Heart left ventricle (tissue), 16 donors: ENCODE data around the gene GGA2. TPM values are rescaled to one million over a fixed set of nuclear protein-coding genes. Genes with fewer than 3 reads are reported as not detected.

Experiments
- ATAC-seq, 4 donors: fragments of 200-7000 bp; cut with Tn5 transposase; one replicate each; pipeline ENCODE4 v1.9.1; 2020 to 2022; ENCODE audit warnings: moderate library complexity in 4 of 4, mild to moderate bottlenecking in 3 of 4, moderate number of reproducible peaks in 1 of 4
- DNase-seq, 5 donors: peaks; one replicate each; pipeline ENCODE4 v3.0.0-alpha.2; 2020
- H3K27ac ChIP-seq, 12 donors: fragments of 200-600 bp; sonication (generic) in 4 of 12; one replicate each; pipeline versions ENCODE4 v1.5.0 to v1.8.0; 2016 to 2022; ENCODE audit warnings: mild to moderate bottlenecking in 2 of 12
- H3K27me3 ChIP-seq, 9 donors: fragments of 200-600 bp; sonication (generic) in 2 of 9; one replicate each; pipeline versions ENCODE4 v1.5.1 to v1.8.0; 2016 to 2022; ENCODE audit warnings: mild to moderate bottlenecking in 3 of 9
- H3K36me3 ChIP-seq, 9 donors: fragments of 200-600 bp; sonication (generic) in 2 of 9; one replicate each; pipeline versions ENCODE4 v1.5.0 to v1.8.0; 2018 to 2022; ENCODE audit warnings: mild to moderate bottlenecking in 2 of 9
- H3K4me1 ChIP-seq, 12 donors: fragments of 200-600 bp; sonication (generic) in 4 of 12; one replicate each; pipeline versions ENCODE4 v1.5.0 to v1.8.0; 2016 to 2022; ENCODE audit warnings: mild to moderate bottlenecking in 3 of 12
- H3K4me3 ChIP-seq, 12 donors: fragments of 200-600 bp; sonication (generic) in 4 of 12; one replicate each; pipeline versions ENCODE4 v1.5.0 to v1.8.0; 2017 to 2022; ENCODE audit warnings: mild to moderate bottlenecking in 9 of 12, moderate library complexity in 4 of 12
- H3K9me3 ChIP-seq, 12 donors: fragments of 200-600 bp; sonication (generic) in 4 of 12; one replicate each; pipeline versions ENCODE4 v1.5.0 to v1.8.0; 2016 to 2022; ENCODE audit warnings: mild to moderate bottlenecking in 1 of 12
- CTCF ChIP-seq, 12 donors: fragments of 200-600 bp; sonication (generic) in 4 of 12; IDR thresholded peaks; one replicate each; pipeline versions ENCODE4 v1.5.0 to v1.8.0; 2018 to 2022; ENCODE audit warnings: antibody characterized with exemption in 12 of 12, mild to moderate bottlenecking in 5 of 12
- POLR2A ChIP-seq, 2 donors: fragments of 450-650 bp; IDR thresholded peaks; one replicate each; pipeline ENCODE4 v1.6.1; 2017; ENCODE audit warnings: antibody characterized with exemption in 2 of 2, mild to moderate bottlenecking in 2 of 2, moderate library complexity in 2 of 2
- WGBS, 4 donors: extraction: QIAGEN DNeasy Blood & Tissue Kit in 2 of 4; methylation state at CpG; one replicate each; pipeline versions ENCODE4 v1.1.5 to v1.1.7; 2013 to 2018; 5-methylcytosine and 5-hydroxymethylcytosine counted together
- intact Hi-C, 10 donors: fragments of 100-400 bp; cut with DNase I; formaldehyde crosslinking; loops; one replicate each; pipeline versions ENCODE4 v1.11.1 to v1.14.2; 2022
- polyA plus RNA-seq, 2 donors: library from polyadenylated mRNA; stranded (reverse); fragments of 200-250 nt; gene quantifications; one replicate each; pipeline ENCODE4 v1.2.3, GENCODE V29; 2013
- total RNA-seq, 9 donors: library from RNA; depleted of rRNA in 2 of 9; stranded (reverse); fragments of >200 nt in 2 of 9; fragmentation: NEBNext Ultra II Directional in 3 of 9; extraction: Animal tissue kit (Norgen Biotek cat#: 25700) in 3 of 9; gene quantifications; one replicate each; pipeline versions ENCODE4 v1.1.0 to v1.2.4, GENCODE V29; 2016 to 2023
- donor health status: ischemic (EF 13 %, LVEDD 7.1; RV severe dilation, severe dysfunction).
- donor health status: healthy with polysubstance abuse.
- donor health status: DM: no; HTN: yes; CAD: no.
- donor health status: DM: no; HTN: no; CAD: no.
- donor health status: ischemic (EF 25% LVEDD 6.9; RV normal size, moderate dysfunction).
- donor health status: ischemic (EF 25% LVEDD 5.7; RV mildly dilated, moderate dysfunction).
- donor health status: healthy.
- donor health status: DM: yes; HTN: yes; CAD: no.
- donor health status: ischemic (EF 35%, LVEDD 5.7; RV mildly dilated, moderate dysfunction).
- donor health status: nonischemic (EF 11% LVEDD 7.7; RV severe dilation, severe dysfunction).
- donor health status: DM: yes; HTN: yes; CAD: no.
- donor health status: PGD.
- donor health status: ischemic (EF 29% LVEDD 5.4; RV normal size, mild dysfunction).
- donor health status: nonischemic (EF 23%, LVEDD 6.1; RV moderate dilation, normal function).

Gene GGA2
- total and polyA plus RNA-seq, 11 donors, result 17.9 to 73.8 (median 46.6) TPM

DNA sequence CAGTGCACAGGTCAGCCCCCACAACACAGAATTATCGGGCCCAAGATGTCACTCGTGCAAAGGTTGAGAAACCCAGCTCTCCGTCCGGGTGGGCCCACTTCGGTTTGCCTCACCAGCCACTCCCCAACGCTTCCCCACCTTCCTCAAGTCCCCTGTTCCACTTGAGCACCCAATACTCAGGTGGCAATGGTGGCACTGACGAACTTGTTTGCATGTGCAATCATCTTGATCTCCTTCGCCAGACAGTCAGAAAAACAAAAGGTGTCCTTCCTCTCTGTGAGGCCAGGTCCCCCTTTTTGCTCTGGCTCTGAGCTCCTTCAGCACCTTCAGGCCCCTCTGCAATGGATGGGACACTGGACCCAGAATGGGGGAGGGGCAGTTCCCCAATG is 3.7 kb downstream of the GGA2 start:
- Histone ChIP-seq H3K4me1 (peaks cover 4 to 77% (median 34%) of the 10 kb centered on the region in 12 donors), H3K9me3 (no peaks in the 10 kb centered on the region), H3K36me3 (peaks cover 0 to 8% (median 0%) of the 10 kb centered on the region in 9 donors), H3K4me3 (no peak overlapping the region), H3K27ac (peak overlapping the region in 1 of 12 donors; percentile 16), H3K27me3 (no peaks in the 10 kb centered on the region)
- ATAC-seq (no peak), DNase-seq (no peak)
- TF ChIP-seq CTCF (IDR thresholded peaks at IDR 0.05) (no peak), POLR2A (IDR thresholded peaks at IDR 0.05) (no peak)
- intact Hi-C loops, result loop anchor here in 1 of 10 donors (5.0 kb wide), 1 partner anchor 91 kb away; the partner anchor contains the start of gene NDUFAB1
- WGBS, 4 donors, result 92 to 98% (median 97%) methylated on average over 8 of the region's 8 CpGs

DNA sequence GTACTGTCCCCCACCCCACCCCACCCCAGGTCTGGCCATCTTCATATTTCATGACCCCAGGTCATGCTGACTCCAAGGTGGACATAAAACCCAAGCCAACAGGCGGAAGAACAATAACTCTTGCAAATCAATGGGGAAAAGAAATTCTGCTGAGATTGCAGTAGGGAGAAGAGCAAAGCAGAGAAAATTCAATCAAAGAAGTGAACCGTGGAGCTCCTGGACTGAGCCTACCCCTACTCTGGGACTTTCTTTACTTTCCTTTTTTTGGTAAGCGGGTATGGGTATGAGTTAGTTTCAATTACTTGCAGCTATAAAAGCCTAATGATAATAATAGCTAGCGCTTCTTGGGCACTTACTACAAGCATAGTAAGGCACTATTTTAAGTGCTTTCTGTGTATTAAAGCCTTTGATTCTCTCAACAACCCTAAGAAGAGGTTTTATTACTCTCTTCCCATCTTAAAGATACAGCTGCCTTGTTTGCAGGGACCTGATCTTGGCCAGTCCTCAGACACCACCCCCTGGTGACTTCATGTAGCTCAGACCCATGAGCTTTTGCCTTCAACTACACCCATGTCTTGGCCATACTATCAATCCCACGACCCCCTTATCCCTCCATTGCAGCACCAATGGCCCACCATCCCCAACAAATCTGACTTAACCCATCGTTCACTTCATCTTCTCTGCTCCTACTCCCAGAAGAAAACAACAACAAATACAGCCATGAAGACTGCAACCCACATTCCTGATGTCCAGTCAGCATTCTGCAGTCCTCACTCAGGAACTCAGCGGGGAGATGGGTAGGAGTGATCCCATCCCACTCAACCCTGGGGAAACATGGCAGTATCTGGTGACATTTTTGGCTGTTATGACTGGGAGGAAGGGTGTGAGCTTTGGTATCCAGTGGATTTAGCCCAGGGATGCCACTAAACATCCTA is 4.4 kb downstream of the GGA2 start:
- H3K36me3 ChIP-seq, result peaks cover 0 to 8% (median 0%) of the 10 kb centered on the region in 9 donors
- no peak overlapping the region for H3K4me3 ChIP-seq
- H3K27me3 ChIP-seq, result no peaks in the 10 kb centered on the region
- DNase-seq, result no peak
- intact Hi-C loops, result loop anchor here in 1 of 10 donors (5.0 kb wide), 1 partner anchor 91 kb away; the partner anchor contains the start of gene NDUFAB1
- TF ChIP-seq CTCF (IDR thresholded peaks at IDR 0.05), result no peak
- TF ChIP-seq POLR2A (IDR thresholded peaks at IDR 0.05), result no peak
- H3K4me1 ChIP-seq, result peaks cover 4 to 83% (median 34%) of the 10 kb centered on the region in 12 donors
- no peak for ATAC-seq
- no peaks in the 10 kb centered on the region for H3K9me3 ChIP-seq
- peak overlapping the region in 2 of 12 donors; percentile 16 to 68 for H3K27ac ChIP-seq
- 85 to 89% (median 88%) methylated on average over 7 of the region's 7 CpGs for WGBS, 4 donors

GRCh38 chr16:23505180-23505665 is 5.1 kb downstream of the GGA2 start:
- WGBS, 4 donors, result 91 to 95% (median 93%) methylated on average over 9 of the region's 9 CpGs
- DNase-seq (no peak), ATAC-seq (no peak)
- peak overlapping the region in 11 of 12 donors; percentile 7 to 82 (median 47) for H3K27ac ChIP-seq
- no peak overlapping the region for H3K4me3 ChIP-seq
- intact Hi-C loops, result loop anchor here in 1 of 10 donors (5.0 kb wide), 1 partner anchor 92 kb away; the partner anchor contains the start of gene NDUFAB1
- no peaks in the 10 kb centered on the region for H3K27me3 ChIP-seq
- peaks cover 4 to 90% (median 34%) of the 10 kb centered on the region in 12 donors for H3K4me1 ChIP-seq
- H3K9me3 ChIP-seq, result no peaks in the 10 kb centered on the region
- H3K36me3 ChIP-seq, result peaks cover 0 to 8% (median 0%) of the 10 kb centered on the region in 9 donors
- TF ChIP-seq CTCF (IDR thresholded peaks at IDR 0.05) (no peak), POLR2A (IDR thresholded peaks at IDR 0.05) (no peak)
